ENCODE measurements around the gene ASXL3.

ASXL3 gene

DNA sequence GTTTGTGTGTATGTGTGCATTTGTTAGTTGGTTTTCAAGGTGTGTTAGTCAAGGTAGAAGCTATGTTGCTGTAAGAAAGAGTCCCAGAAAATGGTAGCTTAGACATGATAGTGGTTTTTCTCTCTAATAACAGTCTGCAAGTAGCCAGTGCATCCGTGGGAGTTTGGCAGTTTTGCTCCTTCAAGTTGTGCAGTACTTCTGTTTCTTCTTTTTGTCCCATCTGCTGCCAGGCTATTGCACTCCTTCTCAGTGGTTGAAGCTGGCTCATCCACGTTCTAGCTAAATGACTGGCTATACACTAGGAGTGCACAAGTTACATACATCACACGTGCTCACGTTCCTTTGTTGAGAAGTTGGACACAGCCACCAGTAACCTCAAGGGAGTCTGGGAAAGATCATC, 134.7 kb downstream of the ASXL3 start:
- H3K27ac ChIP-seq, result no peak overlapping the region
- no peaks in the 10 kb centered on the region for H3K9me3 ChIP-seq
- H3K4me3 ChIP-seq (ENCODE audit: low read depth in 1 of 2, low read length in 1 of 2), result no peak overlapping the region
- TF ChIP-seq, protein P1, sequence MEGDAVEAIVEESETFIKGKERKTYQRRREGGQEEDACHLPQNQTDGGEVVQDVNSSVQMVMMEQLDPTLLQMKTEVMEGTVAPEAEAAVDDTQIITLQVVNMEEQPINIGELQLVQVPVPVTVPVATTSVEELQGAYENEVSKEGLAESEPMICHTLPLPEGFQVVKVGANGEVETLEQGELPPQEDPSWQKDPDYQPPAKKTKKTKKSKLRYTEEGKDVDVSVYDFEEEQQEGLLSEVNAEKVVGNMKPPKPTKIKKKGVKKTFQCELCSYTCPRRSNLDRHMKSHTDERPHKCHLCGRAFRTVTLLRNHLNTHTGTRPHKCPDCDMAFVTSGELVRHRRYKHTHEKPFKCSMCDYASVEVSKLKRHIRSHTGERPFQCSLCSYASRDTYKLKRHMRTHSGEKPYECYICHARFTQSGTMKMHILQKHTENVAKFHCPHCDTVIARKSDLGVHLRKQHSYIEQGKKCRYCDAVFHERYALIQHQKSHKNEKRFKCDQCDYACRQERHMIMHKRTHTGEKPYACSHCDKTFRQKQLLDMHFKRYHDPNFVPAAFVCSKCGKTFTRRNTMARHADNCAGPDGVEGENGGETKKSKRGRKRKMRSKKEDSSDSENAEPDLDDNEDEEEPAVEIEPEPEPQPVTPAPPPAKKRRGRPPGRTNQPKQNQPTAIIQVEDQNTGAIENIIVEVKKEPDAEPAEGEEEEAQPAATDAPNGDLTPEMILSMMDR (IDR thresholded peaks at IDR 0.05), result no peak
- no peaks in the 10 kb centered on the region for H3K4me1 ChIP-seq (ENCODE audit: control insufficient read depth in 1 of 2, insufficient read depth in 1 of 2, low read depth in 1 of 2, low read length in 1 of 2)
- no peaks in the 10 kb centered on the region for H3K27me3 ChIP-seq
- no peaks in the 10 kb centered on the region for H3K36me3 ChIP-seq

DNA sequence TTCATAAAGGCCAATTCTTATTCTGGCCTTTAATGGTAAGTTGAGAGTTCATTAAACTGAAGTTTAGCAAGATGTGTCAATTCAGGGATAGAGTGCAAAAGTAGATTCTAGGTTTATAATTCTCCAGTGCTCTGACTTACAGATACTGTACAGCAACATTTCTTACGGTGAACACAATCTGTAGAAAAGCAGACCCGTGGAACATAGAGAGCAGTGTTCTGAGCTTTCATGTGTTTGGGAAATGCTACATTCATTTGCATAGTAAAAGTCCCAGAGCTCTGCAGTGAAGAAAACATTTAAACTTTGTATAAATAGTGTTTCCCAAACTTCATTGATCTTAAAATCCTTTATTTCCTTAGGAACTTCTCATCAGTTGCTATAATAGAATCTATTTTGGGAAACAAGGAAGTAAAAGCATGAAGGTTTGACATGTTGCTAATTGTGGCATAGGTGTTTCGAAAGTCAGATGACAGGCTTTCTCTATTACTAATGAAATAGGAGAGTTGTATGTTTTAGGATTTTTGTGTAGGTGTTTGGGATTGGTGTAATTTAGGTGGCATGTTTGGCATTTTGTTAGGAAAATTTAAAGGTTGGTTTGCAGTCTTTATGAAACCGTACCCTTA, 138.2 kb downstream of the ASXL3 start:
- Histone ChIP-seq H3K4me3 (ENCODE audit: low read depth in 1 of 2, low read length in 1 of 2) (no peak overlapping the region), H3K27me3 (no peaks in the 10 kb centered on the region), H3K36me3 (no peaks in the 10 kb centered on the region), H3K27ac (no peak overlapping the region), H3K9me3 (no peaks in the 10 kb centered on the region), H3K4me1 (ENCODE audit: control insufficient read depth in 1 of 2, insufficient read depth in 1 of 2, low read depth in 1 of 2, low read length in 1 of 2) (no peaks in the 10 kb centered on the region)
- TF ChIP-seq, protein P1 (IDR thresholded peaks at IDR 0.05), result no peak

DNA sequence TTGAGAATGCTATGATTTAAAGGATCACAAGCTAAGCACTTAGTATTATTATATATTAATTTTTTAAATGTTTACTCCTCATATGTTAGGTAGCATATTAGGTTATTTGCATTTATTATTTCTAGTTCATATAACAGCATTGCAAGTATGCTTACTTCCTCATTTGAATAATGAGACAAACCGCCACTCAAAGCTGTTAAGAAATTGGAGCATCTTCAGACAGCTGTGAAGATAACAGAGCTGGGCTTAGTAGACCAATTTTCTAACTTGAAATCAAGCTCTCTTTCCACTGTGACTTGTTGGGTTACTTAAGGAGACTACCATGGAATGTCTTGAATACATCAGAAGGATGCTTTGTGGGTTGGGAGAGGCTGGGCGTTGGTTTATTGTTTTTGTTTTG, 139.3 kb downstream of the ASXL3 start:
- TF ChIP-seq, protein P1 (IDR thresholded peaks at IDR 0.05), result no peak
- no peak overlapping the region for H3K4me3 ChIP-seq (ENCODE audit: low read depth in 1 of 2, low read length in 1 of 2)
- H3K36me3 ChIP-seq, result no peaks in the 10 kb centered on the region
- no peaks in the 10 kb centered on the region for H3K9me3 ChIP-seq
- no peaks in the 10 kb centered on the region for H3K4me1 ChIP-seq (ENCODE audit: control insufficient read depth in 1 of 2, insufficient read depth in 1 of 2, low read depth in 1 of 2, low read length in 1 of 2)
- no peak overlapping the region for H3K27ac ChIP-seq
- no peaks in the 10 kb centered on the region for H3K27me3 ChIP-seq

DNA sequence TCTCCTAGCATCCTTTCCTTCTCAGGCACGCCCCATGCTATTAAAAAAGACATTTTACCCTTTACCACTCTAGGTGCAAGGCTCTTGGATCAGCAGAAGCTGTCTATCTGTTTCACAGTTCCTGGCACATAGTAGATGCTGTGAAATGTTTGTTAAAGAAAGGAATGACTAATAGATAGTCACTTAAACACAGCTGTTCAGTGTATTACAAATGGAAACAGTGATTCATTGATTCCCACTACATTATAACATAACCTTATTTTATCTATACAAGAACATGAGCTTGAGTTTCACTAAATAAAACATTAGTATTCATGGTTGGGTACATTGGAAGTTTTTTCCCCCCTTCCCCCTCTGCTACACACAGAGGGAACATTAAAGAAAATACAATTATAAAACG, 142.1 kb downstream of the ASXL3 start:
- H3K36me3 ChIP-seq, result no peaks in the 10 kb centered on the region
- no peaks in the 10 kb centered on the region for H3K27me3 ChIP-seq
- no peaks in the 10 kb centered on the region for H3K4me1 ChIP-seq (ENCODE audit: control insufficient read depth in 1 of 2, insufficient read depth in 1 of 2, low read depth in 1 of 2, low read length in 1 of 2)
- TF ChIP-seq, protein P1 (IDR thresholded peaks at IDR 0.05), result no peak
- no peak overlapping the region for H3K27ac ChIP-seq
- no peaks in the 10 kb centered on the region for H3K9me3 ChIP-seq
- H3K4me3 ChIP-seq (ENCODE audit: low read depth in 1 of 2, low read length in 1 of 2), result no peak overlapping the region

DNA sequence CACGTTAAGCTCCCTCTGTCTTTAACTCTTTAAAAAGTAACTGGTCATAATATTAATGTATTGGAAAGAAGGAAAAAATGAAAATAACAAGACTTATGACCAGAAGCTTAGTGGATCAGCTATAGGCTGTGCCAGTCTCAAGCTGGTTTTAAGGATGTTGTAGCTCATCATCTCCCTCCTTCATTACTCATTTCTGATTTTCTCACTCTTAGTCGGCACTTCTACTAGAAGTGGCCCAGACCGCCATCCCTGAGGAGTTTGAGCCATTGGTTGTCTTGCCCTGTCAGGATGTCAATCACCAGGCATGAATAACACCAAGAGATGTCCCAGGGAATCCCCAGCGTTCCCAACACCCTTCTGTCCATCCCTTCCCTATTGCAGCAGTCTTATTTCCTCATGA, 151.5 kb downstream of the ASXL3 start:
- H3K9me3 ChIP-seq, result no peaks in the 10 kb centered on the region
- H3K4me1 ChIP-seq (ENCODE audit: control insufficient read depth in 1 of 2, insufficient read depth in 1 of 2, low read depth in 1 of 2, low read length in 1 of 2), result no peaks in the 10 kb centered on the region
- no peaks in the 10 kb centered on the region for H3K36me3 ChIP-seq
- no peaks in the 10 kb centered on the region for H3K27me3 ChIP-seq
- no peak overlapping the region for H3K4me3 ChIP-seq (ENCODE audit: low read depth in 1 of 2, low read length in 1 of 2)
- TF ChIP-seq, protein P1 (IDR thresholded peaks at IDR 0.05), result no peak
- H3K27ac ChIP-seq, result no peak overlapping the region

DNA sequence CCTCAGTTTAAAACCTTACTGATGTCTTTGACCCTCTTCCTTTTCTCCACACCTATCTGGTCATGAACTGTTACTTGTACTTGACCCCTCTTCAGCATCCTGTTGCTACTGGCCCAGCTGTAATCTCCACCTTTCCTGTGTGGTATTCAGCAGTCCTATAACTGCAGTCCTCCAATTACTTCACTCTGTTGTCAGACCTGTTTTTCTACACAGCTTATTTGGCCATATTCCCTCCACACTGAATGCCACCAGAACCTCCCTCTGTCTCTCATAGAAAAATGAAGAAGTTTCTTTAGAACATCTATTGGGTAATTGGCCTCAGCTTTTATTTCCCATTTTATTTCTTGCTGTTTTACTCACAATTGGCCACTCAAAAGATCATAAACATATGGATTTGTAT, 155.4 kb downstream of the ASXL3 start:
- TF ChIP-seq, protein P1 (IDR thresholded peaks at IDR 0.05), result no peak
- H3K4me3 ChIP-seq (ENCODE audit: low read depth in 1 of 2, low read length in 1 of 2), result no peak overlapping the region
- no peaks in the 10 kb centered on the region for H3K36me3 ChIP-seq
- no peak overlapping the region for H3K27ac ChIP-seq
- no peaks in the 10 kb centered on the region for H3K9me3 ChIP-seq
- no peaks in the 10 kb centered on the region for H3K4me1 ChIP-seq (ENCODE audit: control insufficient read depth in 1 of 2, insufficient read depth in 1 of 2, low read depth in 1 of 2, low read length in 1 of 2)
- no peaks in the 10 kb centered on the region for H3K27me3 ChIP-seq

Measured in neutrophil (primary cell).